ENCODE results near the gene NDRG3.

DNA sequence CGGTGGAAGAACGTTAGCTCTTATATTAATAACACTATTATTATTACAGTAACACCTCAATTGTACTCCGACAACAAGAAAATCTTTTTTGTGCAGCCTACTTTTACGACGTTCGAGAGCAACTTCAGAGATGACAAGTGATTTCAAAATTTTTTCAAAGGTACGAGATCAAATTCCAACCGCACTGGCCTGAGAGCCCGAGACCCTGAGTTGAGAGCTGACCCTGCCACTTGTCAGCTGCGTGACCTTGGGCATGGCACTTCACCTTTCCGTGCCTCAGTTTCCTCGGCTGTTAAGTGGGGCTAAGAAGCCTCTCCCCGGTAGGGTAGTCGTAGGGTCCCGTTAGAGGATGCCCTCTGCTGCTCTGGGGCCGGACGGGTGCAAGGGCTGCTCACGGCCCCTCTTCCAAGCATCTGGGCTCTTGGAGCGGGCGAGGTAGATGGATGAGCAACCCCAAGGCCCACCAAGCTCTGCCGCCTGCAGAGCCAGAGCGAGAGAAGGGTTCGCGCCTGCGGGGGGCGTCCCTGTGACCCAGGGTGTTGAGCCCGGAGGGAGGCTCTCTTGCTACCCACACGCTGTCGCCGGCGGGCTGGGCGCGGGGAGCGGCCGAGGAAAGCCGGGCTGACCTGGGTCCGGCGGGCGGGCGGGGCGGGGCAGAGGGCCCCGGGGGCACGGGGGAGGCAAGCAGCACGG lies 510 bp downstream of the NDRG3 start:
- TF ChIP-seq, protein P1, sequence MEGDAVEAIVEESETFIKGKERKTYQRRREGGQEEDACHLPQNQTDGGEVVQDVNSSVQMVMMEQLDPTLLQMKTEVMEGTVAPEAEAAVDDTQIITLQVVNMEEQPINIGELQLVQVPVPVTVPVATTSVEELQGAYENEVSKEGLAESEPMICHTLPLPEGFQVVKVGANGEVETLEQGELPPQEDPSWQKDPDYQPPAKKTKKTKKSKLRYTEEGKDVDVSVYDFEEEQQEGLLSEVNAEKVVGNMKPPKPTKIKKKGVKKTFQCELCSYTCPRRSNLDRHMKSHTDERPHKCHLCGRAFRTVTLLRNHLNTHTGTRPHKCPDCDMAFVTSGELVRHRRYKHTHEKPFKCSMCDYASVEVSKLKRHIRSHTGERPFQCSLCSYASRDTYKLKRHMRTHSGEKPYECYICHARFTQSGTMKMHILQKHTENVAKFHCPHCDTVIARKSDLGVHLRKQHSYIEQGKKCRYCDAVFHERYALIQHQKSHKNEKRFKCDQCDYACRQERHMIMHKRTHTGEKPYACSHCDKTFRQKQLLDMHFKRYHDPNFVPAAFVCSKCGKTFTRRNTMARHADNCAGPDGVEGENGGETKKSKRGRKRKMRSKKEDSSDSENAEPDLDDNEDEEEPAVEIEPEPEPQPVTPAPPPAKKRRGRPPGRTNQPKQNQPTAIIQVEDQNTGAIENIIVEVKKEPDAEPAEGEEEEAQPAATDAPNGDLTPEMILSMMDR (IDR thresholded peaks at IDR 0.05), result no peak; the same call in 2 of the 3 replicates
- TF ChIP-seq, protein P2, sequence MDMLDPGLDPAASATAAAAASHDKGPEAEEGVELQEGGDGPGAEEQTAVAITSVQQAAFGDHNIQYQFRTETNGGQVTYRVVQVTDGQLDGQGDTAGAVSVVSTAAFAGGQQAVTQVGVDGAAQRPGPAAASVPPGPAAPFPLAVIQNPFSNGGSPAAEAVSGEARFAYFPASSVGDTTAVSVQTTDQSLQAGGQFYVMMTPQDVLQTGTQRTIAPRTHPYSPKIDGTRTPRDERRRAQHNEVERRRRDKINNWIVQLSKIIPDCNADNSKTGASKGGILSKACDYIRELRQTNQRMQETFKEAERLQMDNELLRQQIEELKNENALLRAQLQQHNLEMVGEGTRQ (IDR thresholded peaks at IDR 0.05), result no peak
- no peak for TF ChIP-seq SMC3 (IDR thresholded peaks at IDR 0.05)
- no peak for TF ChIP-seq JUN (IDR thresholded peaks at IDR 0.05)
- TF ChIP-seq MYC (IDR thresholded peaks at IDR 0.05; ENCODE audit: borderline replicate concordance, low read length), result no peak
- TF ChIP-seq MAFK (IDR thresholded peaks at IDR 0.05; ENCODE audit: partially characterized antibody), result no peak
- TF ChIP-seq, protein P3, sequence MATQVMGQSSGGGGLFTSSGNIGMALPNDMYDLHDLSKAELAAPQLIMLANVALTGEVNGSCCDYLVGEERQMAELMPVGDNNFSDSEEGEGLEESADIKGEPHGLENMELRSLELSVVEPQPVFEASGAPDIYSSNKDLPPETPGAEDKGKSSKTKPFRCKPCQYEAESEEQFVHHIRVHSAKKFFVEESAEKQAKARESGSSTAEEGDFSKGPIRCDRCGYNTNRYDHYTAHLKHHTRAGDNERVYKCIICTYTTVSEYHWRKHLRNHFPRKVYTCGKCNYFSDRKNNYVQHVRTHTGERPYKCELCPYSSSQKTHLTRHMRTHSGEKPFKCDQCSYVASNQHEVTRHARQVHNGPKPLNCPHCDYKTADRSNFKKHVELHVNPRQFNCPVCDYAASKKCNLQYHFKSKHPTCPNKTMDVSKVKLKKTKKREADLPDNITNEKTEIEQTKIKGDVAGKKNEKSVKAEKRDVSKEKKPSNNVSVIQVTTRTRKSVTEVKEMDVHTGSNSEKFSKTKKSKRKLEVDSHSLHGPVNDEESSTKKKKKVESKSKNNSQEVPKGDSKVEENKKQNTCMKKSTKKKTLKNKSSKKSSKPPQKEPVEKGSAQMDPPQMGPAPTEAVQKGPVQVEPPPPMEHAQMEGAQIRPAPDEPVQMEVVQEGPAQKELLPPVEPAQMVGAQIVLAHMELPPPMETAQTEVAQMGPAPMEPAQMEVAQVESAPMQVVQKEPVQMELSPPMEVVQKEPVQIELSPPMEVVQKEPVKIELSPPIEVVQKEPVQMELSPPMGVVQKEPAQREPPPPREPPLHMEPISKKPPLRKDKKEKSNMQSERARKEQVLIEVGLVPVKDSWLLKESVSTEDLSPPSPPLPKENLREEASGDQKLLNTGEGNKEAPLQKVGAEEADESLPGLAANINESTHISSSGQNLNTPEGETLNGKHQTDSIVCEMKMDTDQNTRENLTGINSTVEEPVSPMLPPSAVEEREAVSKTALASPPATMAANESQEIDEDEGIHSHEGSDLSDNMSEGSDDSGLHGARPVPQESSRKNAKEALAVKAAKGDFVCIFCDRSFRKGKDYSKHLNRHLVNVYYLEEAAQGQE (IDR thresholded peaks at IDR 0.05), result no peak
- TF ChIP-seq RAD21 (conservative IDR thresholded peaks at IDR 0.05 in 1 of 2, IDR thresholded peaks at IDR 0.05 in 1 of 2), result no peak
- no peak for TF ChIP-seq NFE2L2 (conservative IDR thresholded peaks at IDR 0.05; ENCODE audit: low read length)
- TF ChIP-seq POLR2AphosphoS2 (conservative IDR thresholded peaks at IDR 0.05; ENCODE audit: low read length), result no peak
- no peak for TF ChIP-seq NPAS2 (CRISPR knock-in tag; IDR thresholded peaks at IDR 0.05; ENCODE audit: borderline replicate concordance)

Measured in A549 (cell line).